SK-N-SH (cell line): ENCODE measurements around the gene ESRP2.

Experiments
- CHD2 ChIP-seq: fragments of 150-350 bp; IDR thresholded peaks from 2 replicates; pipeline ENCODE4 v1.6.1; 2018; ENCODE audit warnings: low read length; ENCODE audit not compliant: partially characterized antibody
- EP300 ChIP-seq, 2 experiments: IDR thresholded peaks; 2 replicates each; pipeline versions ENCODE4 v1.4.0 to v1.6.1; 2012; ENCODE audit warnings: borderline replicate concordance in 1 of 2, low read depth in 1 of 2, low read length in 1 of 2
- EZH2phosphoT487 ChIP-seq: fragments of 200-600 bp; sonication (generic); IDR thresholded peaks from 2 replicates; pipeline ENCODE4 v1.6.1; 2017; ENCODE audit warnings: low read depth, mixed run types, mild to moderate bottlenecking, antibody characterized with exemption, moderate library complexity, borderline replicate concordance
- MEF2A ChIP-seq: IDR thresholded peaks from 2 replicates; pipeline ENCODE4 v1.4.0; 2012; ENCODE audit warnings: low read depth, borderline replicate concordance
- MXI1 ChIP-seq: IDR thresholded peaks from 2 replicates; pipeline ENCODE4 v1.6.1; 2012; ENCODE audit warnings: mild to moderate bottlenecking, low read depth, low read length, improper control_type of control experiment
- NRF1 ChIP-seq: IDR thresholded peaks from 2 replicates; pipeline ENCODE4 v1.6.1; 2012; ENCODE audit warnings: low read depth, mild to moderate bottlenecking, low read length
- POLR2AphosphoS5 ChIP-seq: IDR thresholded peaks from 2 replicates; pipeline ENCODE4 v1.6.1; 2012; ENCODE audit warnings: low read depth, low read length
- RAD21 ChIP-seq: IDR thresholded peaks from 2 replicates; pipeline ENCODE4 v1.6.1; 2012; ENCODE audit warnings: mild to moderate bottlenecking, low read length
- SIN3A ChIP-seq: IDR thresholded peaks from 2 replicates; pipeline ENCODE4 v1.6.1; 2012; ENCODE audit warnings: low read depth, mild to moderate bottlenecking, low read length, moderate library complexity, borderline replicate concordance
- TCF12 ChIP-seq: IDR thresholded peaks from 2 replicates; pipeline ENCODE4 v1.4.0; 2012
- TF ChIP-seq, protein P1 (sequence below): fragments of 200-600 bp; sonication (generic); IDR thresholded peaks from 2 replicates; pipeline ENCODE4 v1.6.1; 2017; ENCODE audit warnings: antibody characterized with exemption, mild to moderate bottlenecking, moderate library complexity
- TF ChIP-seq, protein P2 (sequence below): IDR thresholded peaks from 2 replicates; pipeline ENCODE4 v1.4.0; 2012; ENCODE audit warnings: low read depth, borderline replicate concordance
- TF ChIP-seq, protein P3 (sequence below): fragments of 150-350 bp; IDR thresholded peaks from 2 replicates; pipeline ENCODE4 v1.6.1; 2017; ENCODE audit warnings: antibody characterized with exemption, low read length, low read depth, borderline replicate concordance

DNA sequence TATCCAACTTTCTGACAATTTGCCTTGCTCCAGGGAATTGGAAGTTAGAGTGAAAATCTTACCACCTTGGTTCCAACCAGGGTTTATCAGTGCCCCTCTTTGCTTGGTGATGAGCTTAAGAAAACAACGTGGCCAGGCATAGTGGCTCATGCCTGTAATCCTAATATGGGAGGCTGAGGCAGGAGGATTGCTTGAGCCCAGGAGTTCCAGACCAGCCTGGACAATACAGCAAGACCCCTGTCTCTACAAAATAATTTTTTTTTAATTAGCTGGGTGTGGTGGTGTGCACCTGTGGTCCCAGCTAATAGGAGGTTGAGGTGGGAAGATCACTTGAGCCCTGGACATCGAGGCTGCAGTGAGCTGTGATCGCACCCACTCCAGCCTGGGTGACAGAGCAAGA lies 49.8 kb upstream of the ESRP2 start:
- TF ChIP-seq, protein P1, sequence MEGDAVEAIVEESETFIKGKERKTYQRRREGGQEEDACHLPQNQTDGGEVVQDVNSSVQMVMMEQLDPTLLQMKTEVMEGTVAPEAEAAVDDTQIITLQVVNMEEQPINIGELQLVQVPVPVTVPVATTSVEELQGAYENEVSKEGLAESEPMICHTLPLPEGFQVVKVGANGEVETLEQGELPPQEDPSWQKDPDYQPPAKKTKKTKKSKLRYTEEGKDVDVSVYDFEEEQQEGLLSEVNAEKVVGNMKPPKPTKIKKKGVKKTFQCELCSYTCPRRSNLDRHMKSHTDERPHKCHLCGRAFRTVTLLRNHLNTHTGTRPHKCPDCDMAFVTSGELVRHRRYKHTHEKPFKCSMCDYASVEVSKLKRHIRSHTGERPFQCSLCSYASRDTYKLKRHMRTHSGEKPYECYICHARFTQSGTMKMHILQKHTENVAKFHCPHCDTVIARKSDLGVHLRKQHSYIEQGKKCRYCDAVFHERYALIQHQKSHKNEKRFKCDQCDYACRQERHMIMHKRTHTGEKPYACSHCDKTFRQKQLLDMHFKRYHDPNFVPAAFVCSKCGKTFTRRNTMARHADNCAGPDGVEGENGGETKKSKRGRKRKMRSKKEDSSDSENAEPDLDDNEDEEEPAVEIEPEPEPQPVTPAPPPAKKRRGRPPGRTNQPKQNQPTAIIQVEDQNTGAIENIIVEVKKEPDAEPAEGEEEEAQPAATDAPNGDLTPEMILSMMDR, result no peak
- TF ChIP-seq MXI1 (no peak), RAD21 (no peak), EP300 (IDR thresholded peaks at IDR 0.05; ENCODE audit: borderline replicate concordance in 1 of 2, low read depth in 1 of 2, low read length in 1 of 2) (no peak), TCF12 (no peak), POLR2AphosphoS5 (no peak), MEF2A (no peak), NRF1 (no peak), SIN3A (no peak), EZH2phosphoT487 (no peak), CHD2 (no peak)
- TF ChIP-seq, protein P2, sequence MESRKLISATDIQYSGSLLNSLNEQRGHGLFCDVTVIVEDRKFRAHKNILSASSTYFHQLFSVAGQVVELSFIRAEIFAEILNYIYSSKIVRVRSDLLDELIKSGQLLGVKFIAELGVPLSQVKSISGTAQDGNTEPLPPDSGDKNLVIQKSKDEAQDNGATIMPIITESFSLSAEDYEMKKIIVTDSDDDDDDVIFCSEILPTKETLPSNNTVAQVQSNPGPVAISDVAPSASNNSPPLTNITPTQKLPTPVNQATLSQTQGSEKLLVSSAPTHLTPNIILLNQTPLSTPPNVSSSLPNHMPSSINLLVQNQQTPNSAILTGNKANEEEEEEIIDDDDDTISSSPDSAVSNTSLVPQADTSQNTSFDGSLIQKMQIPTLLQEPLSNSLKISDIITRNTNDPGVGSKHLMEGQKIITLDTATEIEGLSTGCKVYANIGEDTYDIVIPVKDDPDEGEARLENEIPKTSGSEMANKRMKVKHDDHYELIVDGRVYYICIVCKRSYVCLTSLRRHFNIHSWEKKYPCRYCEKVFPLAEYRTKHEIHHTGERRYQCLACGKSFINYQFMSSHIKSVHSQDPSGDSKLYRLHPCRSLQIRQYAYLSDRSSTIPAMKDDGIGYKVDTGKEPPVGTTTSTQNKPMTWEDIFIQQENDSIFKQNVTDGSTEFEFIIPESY, result no peak
- TF ChIP-seq, protein P3, sequence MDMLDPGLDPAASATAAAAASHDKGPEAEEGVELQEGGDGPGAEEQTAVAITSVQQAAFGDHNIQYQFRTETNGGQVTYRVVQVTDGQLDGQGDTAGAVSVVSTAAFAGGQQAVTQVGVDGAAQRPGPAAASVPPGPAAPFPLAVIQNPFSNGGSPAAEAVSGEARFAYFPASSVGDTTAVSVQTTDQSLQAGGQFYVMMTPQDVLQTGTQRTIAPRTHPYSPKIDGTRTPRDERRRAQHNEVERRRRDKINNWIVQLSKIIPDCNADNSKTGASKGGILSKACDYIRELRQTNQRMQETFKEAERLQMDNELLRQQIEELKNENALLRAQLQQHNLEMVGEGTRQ, result no peak
